Thyroid gland (tissue), 4 donors: ENCODE data around the gene TNK1.

Experiments used
- CTCF ChIP-seq, 6 experiments: fragments of 200-600 bp in 3 of 6; fragments of 450-650 bp in 3 of 6; sonication (generic) in 3 of 6; IDR thresholded peaks; one replicate each; pipeline ENCODE4 v1.5.1; 2016 to 2019; ENCODE audit warnings: antibody characterized with exemption in 6 of 6, mild to moderate bottlenecking in 2 of 6, inconsistent platforms in 1 of 6, moderate library complexity in 1 of 6
- POLR2A ChIP-seq, 2 donors: fragments of 450-650 bp; IDR thresholded peaks; one replicate each; pipeline ENCODE4 v1.6.1; 2017; ENCODE audit warnings: antibody characterized with exemption in 2 of 2, mild to moderate bottlenecking in 2 of 2, moderate library complexity in 1 of 2

DNA sequence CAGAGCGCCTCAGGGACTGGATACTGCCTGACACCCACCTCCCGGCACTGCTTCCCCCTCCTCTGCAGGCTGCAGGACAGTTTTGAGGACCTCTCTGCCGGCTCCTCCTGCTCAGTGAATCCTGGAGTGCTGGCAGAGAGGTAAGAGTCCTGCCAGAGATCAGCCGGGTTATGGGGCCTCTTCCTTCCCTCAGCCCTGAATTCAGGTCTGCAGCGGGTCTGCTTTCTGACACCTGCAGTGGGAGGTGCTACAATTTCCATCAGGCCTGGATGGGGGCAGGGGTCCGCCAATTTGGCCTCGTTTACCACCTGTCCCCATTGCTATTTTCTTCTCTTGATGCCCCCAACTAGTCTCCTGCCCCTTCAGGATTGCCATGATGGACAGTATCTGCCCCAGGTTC lies 48.8 kb upstream of the TNK1 start:
- no peak for TF ChIP-seq CTCF (IDR thresholded peaks at IDR 0.05)
- TF ChIP-seq POLR2A (IDR thresholded peaks at IDR 0.05), result no peak
